ENCODE measurements around the gene CCN5.
"Not testable (repeated sequence)": the region's sequence is repeated elsewhere in the genome, so short reads cannot be mapped to it uniquely, and the experiment has no call there.

The CCN5 gene

GRCh38 chr20:44762466-44763140 is 47.4 kb downstream of the CCN5 start:
- H3K9me3 ChIP-seq (ENCODE audit: low read length), result no peaks in the 10 kb centered on the region
- no peak overlapping the region for H3K9ac ChIP-seq (ENCODE audit: low read length)
- no peak overlapping the region for H2AFZ ChIP-seq (ENCODE audit: low read length)
- no peaks in the 10 kb centered on the region for H3K4me1 ChIP-seq (ENCODE audit: insufficient read depth, low read length, severe bottlenecking)
- no peak overlapping the region for H3K27ac ChIP-seq (ENCODE audit: low read depth, low read length, poor library complexity, severe bottlenecking)
- 0 out of 2 replicates have a peak, but pooled peaks cover 5% of the 10 kb centered on the region for H3K27me3 ChIP-seq (ENCODE audit: insufficient read depth, low read length)
- H3K4me2 ChIP-seq (ENCODE audit: low read length), result no peak overlapping the region
- H3K36me3 ChIP-seq (ENCODE audit: insufficient read depth, low read length), result no peaks in the 10 kb centered on the region
- H3K79me2 ChIP-seq (ENCODE audit: insufficient read depth, low read length), result no peaks in the 10 kb centered on the region
- TF ChIP-seq EZH2 (IDR thresholded peaks at IDR 0.05; ENCODE audit: borderline replicate concordance, low read length) (no peak), CTCF (IDR thresholded peaks at IDR 0.05; ENCODE audit: low read length) (no peak)
- no peak overlapping the region for H3K4me3 ChIP-seq (ENCODE audit: low read depth, low read length, poor library complexity, severe bottlenecking)
- H3F3A ChIP-seq (ENCODE audit: insufficient read depth, low read length), result no peaks in the 10 kb centered on the region
- H3K9me2 ChIP-seq (ENCODE audit: low read depth, low read length), result no peaks in the 10 kb centered on the region
- H4K20me1 ChIP-seq (ENCODE audit: insufficient read depth, low read length), result no peaks in the 10 kb centered on the region

- not testable (repeated sequence) for H3K9me3 ChIP-seq (ENCODE audit: low read length); H3K4me3 ChIP-seq (ENCODE audit: low read depth, low read length, poor library complexity, severe bottlenecking); H3F3A ChIP-seq (ENCODE audit: insufficient read depth, low read length); H3K36me3 ChIP-seq (ENCODE audit: insufficient read depth, low read length); H4K20me1 ChIP-seq (ENCODE audit: insufficient read depth, low read length); H3K9ac ChIP-seq (ENCODE audit: low read length); H3K4me1 ChIP-seq (ENCODE audit: insufficient read depth, low read length, severe bottlenecking); H3K27me3 ChIP-seq (ENCODE audit: insufficient read depth, low read length); H3K27ac ChIP-seq (ENCODE audit: low read depth, low read length, poor library complexity, severe bottlenecking); H3K4me2 ChIP-seq (ENCODE audit: low read length); H3K79me2 ChIP-seq (ENCODE audit: insufficient read depth, low read length); H2AFZ ChIP-seq (ENCODE audit: low read length); H3K9me2 ChIP-seq (ENCODE audit: low read depth, low read length)
Observed at GRCh38 chr20:44763798-44764197, 48.6 kb downstream of the CCN5 start.

GRCh38 chr20:44765091-44765490 is 49.9 kb downstream of the CCN5 start:
- Histone ChIP-seq H3K36me3 (ENCODE audit: insufficient read depth, low read length) (no peaks in the 10 kb centered on the region), H2AFZ (ENCODE audit: low read length) (no peak overlapping the region), H3K9ac (ENCODE audit: low read length) (no peak overlapping the region), H3K4me1 (ENCODE audit: insufficient read depth, low read length, severe bottlenecking) (peaks cover 19% of the 10 kb centered on the region), H3K27ac (ENCODE audit: low read depth, low read length, poor library complexity, severe bottlenecking) (no peak overlapping the region), H3K9me3 (ENCODE audit: low read length) (no peaks in the 10 kb centered on the region), H3F3A (ENCODE audit: insufficient read depth, low read length) (no peaks in the 10 kb centered on the region), H3K9me2 (ENCODE audit: low read depth, low read length) (no peaks in the 10 kb centered on the region), H3K4me3 (ENCODE audit: low read depth, low read length, poor library complexity, severe bottlenecking) (no peak overlapping the region), H3K4me2 (ENCODE audit: low read length) (no peak overlapping the region), H3K79me2 (ENCODE audit: insufficient read depth, low read length) (no peaks in the 10 kb centered on the region), H4K20me1 (ENCODE audit: insufficient read depth, low read length) (no peaks in the 10 kb centered on the region), H3K27me3 (ENCODE audit: insufficient read depth, low read length) (no peaks in the 10 kb centered on the region)
- TF ChIP-seq EZH2 (IDR thresholded peaks at IDR 0.05; ENCODE audit: borderline replicate concordance, low read length), result no peak
- TF ChIP-seq CTCF (IDR thresholded peaks at IDR 0.05; ENCODE audit: low read length), result no peak

- Histone ChIP-seq H3K27me3 (ENCODE audit: insufficient read depth, low read length) (no peaks in the 10 kb centered on the region), H4K20me1 (ENCODE audit: insufficient read depth, low read length) (no peaks in the 10 kb centered on the region), H3K27ac (ENCODE audit: low read depth, low read length, poor library complexity, severe bottlenecking) (no peak overlapping the region), H3K4me3 (ENCODE audit: low read depth, low read length, poor library complexity, severe bottlenecking) (no peak overlapping the region), H3F3A (ENCODE audit: insufficient read depth, low read length) (no peaks in the 10 kb centered on the region), H3K9me3 (ENCODE audit: low read length) (no peaks in the 10 kb centered on the region), H3K9me2 (ENCODE audit: low read depth, low read length) (no peaks in the 10 kb centered on the region), H2AFZ (ENCODE audit: low read length) (no peak overlapping the region), H3K36me3 (ENCODE audit: insufficient read depth, low read length) (no peaks in the 10 kb centered on the region), H3K9ac (ENCODE audit: low read length) (no peak overlapping the region), H3K4me1 (ENCODE audit: insufficient read depth, low read length, severe bottlenecking) (peaks cover 26% of the 10 kb centered on the region), H3K4me2 (ENCODE audit: low read length) (no peak overlapping the region), H3K79me2 (ENCODE audit: insufficient read depth, low read length) (no peaks in the 10 kb centered on the region)
- TF ChIP-seq CTCF (IDR thresholded peaks at IDR 0.05; ENCODE audit: low read length) (no peak), EZH2 (IDR thresholded peaks at IDR 0.05; ENCODE audit: borderline replicate concordance, low read length) (no peak)
Observed at GRCh38 chr20:44765701-44766347, 50.7 kb downstream of the CCN5 start.

Measured in OCI-LY1 (cell line).